Measurements from ENCODE around the gene DNM1.

Gene DNM1

DNA sequence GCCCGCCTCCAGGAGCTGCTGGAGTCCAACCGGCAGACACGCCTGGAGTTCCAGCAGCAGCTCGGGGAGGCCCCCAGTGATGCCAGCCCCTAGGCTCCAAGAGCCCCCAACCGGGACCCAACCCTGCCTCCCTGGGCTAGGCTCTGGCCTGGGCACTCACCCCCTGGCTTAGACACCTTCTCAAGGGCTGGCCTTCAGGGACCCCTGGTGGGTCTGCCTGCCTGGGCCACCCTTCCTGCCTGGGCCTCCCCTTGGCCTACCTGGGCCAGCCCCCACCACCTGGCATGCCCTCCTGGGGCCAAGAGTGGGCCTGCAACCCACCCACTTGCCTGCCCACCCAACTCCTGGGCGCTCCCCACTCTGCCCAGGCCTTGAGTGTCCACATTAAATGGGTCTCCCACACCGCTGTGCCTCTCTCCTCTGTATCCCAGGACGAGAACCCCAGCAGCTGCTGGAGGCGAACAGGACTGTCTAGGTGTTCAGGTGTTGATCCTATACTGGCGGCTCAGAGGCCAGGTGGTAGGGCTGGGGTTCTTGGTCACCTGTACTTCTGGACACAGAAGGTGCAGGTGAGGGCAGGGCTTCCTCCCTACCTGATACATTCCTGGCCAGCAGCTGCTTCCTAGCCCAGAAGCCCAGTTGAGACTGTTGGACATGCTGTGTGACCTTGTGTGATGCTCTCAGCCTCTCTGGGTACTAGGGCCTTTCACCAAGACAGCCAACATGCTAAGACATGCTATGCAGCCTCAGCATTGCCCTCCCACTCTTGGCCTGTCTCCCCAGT, 39.5 kb upstream of the DNM1 start:
- Histone ChIP-seq H3K27ac (ENCODE audit: low read length) (no peak overlapping the region), H3K9ac (ENCODE audit: low read depth, low read length) (no peak overlapping the region), H3K9me3 (ENCODE audit: insufficient read depth, low read depth, low read length) (no peaks in the 10 kb centered on the region), H3K27me3 (ENCODE audit: insufficient read depth, low read length) (no peaks in the 10 kb centered on the region), H3K36me3 (ENCODE audit: insufficient read depth, low read depth, low read length) (peaks cover 49% of the 10 kb centered on the region), H3K4me1 (ENCODE audit: insufficient read depth, low read length) (peaks cover 3% of the 10 kb centered on the region; the same call in 1 of the 2 replicates), H3K4me3 (ENCODE audit: low read length) (no peak overlapping the region)

- Histone ChIP-seq H3K4me3 (ENCODE audit: low read length) (no peak overlapping the region), H3K27ac (ENCODE audit: low read length) (no peak overlapping the region), H3K9ac (ENCODE audit: low read depth, low read length) (no peak overlapping the region), H3K9me3 (ENCODE audit: insufficient read depth, low read depth, low read length) (no peaks in the 10 kb centered on the region), H3K36me3 (ENCODE audit: insufficient read depth, low read depth, low read length) (peaks cover 55% of the 10 kb centered on the region), H3K4me1 (ENCODE audit: insufficient read depth, low read length) (peaks cover 3% of the 10 kb centered on the region; the same call in 1 of the 2 replicates), H3K27me3 (ENCODE audit: insufficient read depth, low read length) (no peaks in the 10 kb centered on the region)
Measured at GRCh38 chr9:128164307-128164885, 38.8 kb upstream of the DNM1 start.

DNA sequence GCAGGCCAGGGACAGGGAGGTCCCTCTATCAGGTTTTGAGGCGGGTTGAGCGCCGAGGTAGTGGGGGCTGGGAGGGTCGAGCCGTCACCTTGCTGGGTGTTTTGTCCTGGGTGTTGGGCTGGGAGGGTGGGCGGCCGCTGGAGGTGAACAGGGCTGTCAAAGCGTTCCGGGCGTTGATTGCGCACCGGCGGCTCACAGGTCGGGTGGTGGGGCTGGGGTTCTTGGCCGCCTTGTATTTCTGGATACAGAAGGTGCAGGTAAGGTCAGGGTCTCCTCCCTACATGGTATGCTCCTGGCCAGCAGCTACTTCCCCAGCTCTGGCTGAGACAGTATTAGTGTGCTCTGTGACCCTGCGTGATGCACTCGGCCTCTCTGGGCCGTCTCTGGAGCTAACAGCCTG, 37.0 kb upstream of the DNM1 start:
- H3K27ac ChIP-seq (ENCODE audit: low read length) = no peak overlapping the region
- no peaks in the 10 kb centered on the region for H3K9me3 ChIP-seq (ENCODE audit: insufficient read depth, low read depth, low read length)
- H3K27me3 ChIP-seq (ENCODE audit: insufficient read depth, low read length) = no peaks in the 10 kb centered on the region
- no peak overlapping the region for H3K4me3 ChIP-seq (ENCODE audit: low read length)
- no peak overlapping the region for H3K9ac ChIP-seq (ENCODE audit: low read depth, low read length)
- H3K36me3 ChIP-seq (ENCODE audit: insufficient read depth, low read depth, low read length) = peaks cover 64% of the 10 kb centered on the region
- H3K4me1 ChIP-seq (ENCODE audit: insufficient read depth, low read length) = peaks cover under 1% of the 10 kb centered on the region; the same call in 1 of the 2 replicates

GRCh38 chr9:128167209-128167608, 36.0 kb upstream of the DNM1 start:
- peaks cover 64% of the 10 kb centered on the region for H3K36me3 ChIP-seq (ENCODE audit: insufficient read depth, low read depth, low read length)
- H3K9me3 ChIP-seq (ENCODE audit: insufficient read depth, low read depth, low read length) = no peaks in the 10 kb centered on the region
- H3K27me3 ChIP-seq (ENCODE audit: insufficient read depth, low read length) = no peaks in the 10 kb centered on the region
- no peak overlapping the region for H3K9ac ChIP-seq (ENCODE audit: low read depth, low read length)
- H3K4me3 ChIP-seq (ENCODE audit: low read length) = no peak overlapping the region
- no peak overlapping the region for H3K27ac ChIP-seq (ENCODE audit: low read length)
- H3K4me1 ChIP-seq (ENCODE audit: insufficient read depth, low read length) = no peaks in the 10 kb centered on the region

DNA sequence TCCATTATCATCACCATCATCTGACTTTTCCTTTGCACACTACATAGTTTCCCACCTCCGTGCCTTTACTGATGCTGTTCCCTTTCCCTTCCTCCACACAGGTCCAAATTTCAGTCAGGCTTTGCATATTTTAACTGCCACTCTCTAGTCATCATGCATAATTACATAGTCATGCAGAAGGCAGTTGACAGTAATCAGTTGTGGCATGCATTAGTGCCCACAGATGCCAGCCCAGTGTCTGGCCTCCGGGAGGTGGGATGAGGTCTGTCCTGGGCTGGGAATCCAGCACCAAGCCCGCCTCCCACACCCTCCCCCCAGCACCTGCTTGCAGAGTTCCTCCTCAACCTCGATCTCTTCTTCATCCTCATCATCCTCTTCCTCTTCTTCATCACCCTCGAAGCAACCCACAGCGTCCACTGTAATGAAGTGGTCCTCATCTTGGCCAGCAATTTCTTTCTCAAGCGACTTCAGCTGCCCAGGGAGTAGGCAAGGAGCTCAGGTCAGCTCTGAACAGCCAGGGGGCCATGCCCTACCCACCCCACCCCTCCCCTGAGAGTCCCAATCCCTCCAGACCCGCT, 34.4 kb upstream of the DNM1 start:
- Histone ChIP-seq H3K9ac (ENCODE audit: low read depth, low read length) (no peak overlapping the region), H3K4me3 (ENCODE audit: low read length) (no peak overlapping the region), H3K27me3 (ENCODE audit: insufficient read depth, low read length) (no peaks in the 10 kb centered on the region), H3K4me1 (ENCODE audit: insufficient read depth, low read length) (no peaks in the 10 kb centered on the region), H3K27ac (ENCODE audit: low read length) (no peak overlapping the region), H3K9me3 (ENCODE audit: insufficient read depth, low read depth, low read length) (no peaks in the 10 kb centered on the region), H3K36me3 (ENCODE audit: insufficient read depth, low read depth, low read length) (peaks cover 51% of the 10 kb centered on the region)

GRCh38 chr9:128169492-128169891, 33.7 kb upstream of the DNM1 start:
- Histone ChIP-seq H3K9ac (ENCODE audit: low read depth, low read length) (no peak overlapping the region), H3K4me1 (ENCODE audit: insufficient read depth, low read length) (no peaks in the 10 kb centered on the region), H3K4me3 (ENCODE audit: low read length) (no peak overlapping the region), H3K27ac (ENCODE audit: low read length) (no peak overlapping the region), H3K9me3 (ENCODE audit: insufficient read depth, low read depth, low read length) (no peaks in the 10 kb centered on the region), H3K27me3 (ENCODE audit: insufficient read depth, low read length) (no peaks in the 10 kb centered on the region), H3K36me3 (ENCODE audit: insufficient read depth, low read depth, low read length) (peaks cover 50% of the 10 kb centered on the region)

DNA sequence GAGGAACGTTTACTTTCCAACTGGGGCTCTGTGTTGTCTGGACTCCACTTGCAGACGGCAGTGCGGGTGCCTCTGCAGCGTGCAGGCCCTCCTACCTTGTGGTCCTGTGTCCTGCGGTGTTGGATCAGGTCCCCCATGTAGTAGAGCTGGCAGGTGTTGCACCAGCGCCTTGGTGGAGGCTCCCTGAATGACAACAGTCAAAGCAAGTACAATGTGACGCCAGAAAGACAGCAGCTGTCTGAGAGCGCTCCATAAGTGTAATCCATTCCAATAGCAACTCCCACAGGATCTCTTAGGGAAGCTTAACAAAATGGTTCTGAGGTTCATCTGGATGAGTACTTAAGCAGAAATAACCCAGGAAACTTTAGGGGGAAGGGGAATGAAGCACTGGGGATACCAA, 33.3 kb upstream of the DNM1 start:
- Histone ChIP-seq H3K9me3 (ENCODE audit: insufficient read depth, low read depth, low read length) (no peaks in the 10 kb centered on the region), H3K4me3 (ENCODE audit: low read length) (no peak overlapping the region), H3K27ac (ENCODE audit: low read length) (no peak overlapping the region), H3K36me3 (ENCODE audit: insufficient read depth, low read depth, low read length) (peaks cover 51% of the 10 kb centered on the region), H3K4me1 (ENCODE audit: insufficient read depth, low read length) (no peaks in the 10 kb centered on the region), H3K9ac (ENCODE audit: low read depth, low read length) (no peak overlapping the region), H3K27me3 (ENCODE audit: insufficient read depth, low read length) (no peaks in the 10 kb centered on the region)

- no peak overlapping the region for H3K27ac ChIP-seq (ENCODE audit: low read length)
- H3K9ac ChIP-seq (ENCODE audit: low read depth, low read length) = no peak overlapping the region
- H3K36me3 ChIP-seq (ENCODE audit: insufficient read depth, low read depth, low read length) = peaks cover 64% of the 10 kb centered on the region
- no peak overlapping the region for H3K4me3 ChIP-seq (ENCODE audit: low read length)
- no peaks in the 10 kb centered on the region for H3K27me3 ChIP-seq (ENCODE audit: insufficient read depth, low read length)
- no peaks in the 10 kb centered on the region for H3K4me1 ChIP-seq (ENCODE audit: insufficient read depth, low read length)
- H3K9me3 ChIP-seq (ENCODE audit: insufficient read depth, low read depth, low read length) = no peaks in the 10 kb centered on the region
Measured at GRCh38 chr9:128174062-128174461, 29.1 kb upstream of the DNM1 start.

- Histone ChIP-seq H3K4me3 (ENCODE audit: low read length) (no peak overlapping the region), H3K27me3 (ENCODE audit: insufficient read depth, low read length) (no peaks in the 10 kb centered on the region), H3K27ac (ENCODE audit: low read length) (no peak overlapping the region), H3K9ac (ENCODE audit: low read depth, low read length) (no peak overlapping the region), H3K9me3 (ENCODE audit: insufficient read depth, low read depth, low read length) (no peaks in the 10 kb centered on the region), H3K36me3 (ENCODE audit: insufficient read depth, low read depth, low read length) (peaks cover 62% of the 10 kb centered on the region), H3K4me1 (ENCODE audit: insufficient read depth, low read length) (no peaks in the 10 kb centered on the region)
Measured at GRCh38 chr9:128175102-128175563, 28.0 kb upstream of the DNM1 start.

DNA sequence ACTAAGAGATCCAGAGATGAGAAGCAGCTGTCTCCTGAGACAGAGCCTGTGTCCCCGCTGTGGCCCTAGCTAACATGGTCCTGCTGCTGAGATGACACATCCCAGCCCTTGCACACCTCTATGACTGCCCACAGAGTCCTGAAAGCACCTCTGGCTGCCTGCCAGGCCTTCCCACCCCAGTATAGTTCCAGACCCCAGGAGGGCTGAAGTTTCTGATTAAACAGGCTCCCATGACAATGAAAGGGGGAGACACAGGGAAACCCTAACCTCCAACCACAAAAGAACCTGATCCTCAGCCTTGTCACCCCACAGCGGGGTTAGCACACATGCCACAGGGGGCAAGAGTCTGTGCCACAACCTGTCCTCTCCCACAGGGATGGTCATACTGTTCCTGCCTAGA, 27.5 kb upstream of the DNM1 start:
- Histone ChIP-seq H3K27ac (ENCODE audit: low read length) (no peak overlapping the region), H3K36me3 (ENCODE audit: insufficient read depth, low read depth, low read length) (peaks cover 64% of the 10 kb centered on the region), H3K9me3 (ENCODE audit: insufficient read depth, low read depth, low read length) (no peaks in the 10 kb centered on the region), H3K4me1 (ENCODE audit: insufficient read depth, low read length) (no peaks in the 10 kb centered on the region), H3K27me3 (ENCODE audit: insufficient read depth, low read length) (no peaks in the 10 kb centered on the region), H3K4me3 (ENCODE audit: low read length) (no peak overlapping the region), H3K9ac (ENCODE audit: low read depth, low read length) (no peak overlapping the region)

GRCh38 chr9:128178806-128179431, 24.3 kb upstream of the DNM1 start:
- no peaks in the 10 kb centered on the region for H3K4me1 ChIP-seq (ENCODE audit: insufficient read depth, low read length)
- no peaks in the 10 kb centered on the region for H3K9me3 ChIP-seq (ENCODE audit: insufficient read depth, low read depth, low read length)
- no peak overlapping the region for H3K9ac ChIP-seq (ENCODE audit: low read depth, low read length)
- no peak overlapping the region for H3K27ac ChIP-seq (ENCODE audit: low read length)
- H3K27me3 ChIP-seq (ENCODE audit: insufficient read depth, low read length) = no peaks in the 10 kb centered on the region
- H3K36me3 ChIP-seq (ENCODE audit: insufficient read depth, low read depth, low read length) = peaks cover 70% of the 10 kb centered on the region
- H3K4me3 ChIP-seq (ENCODE audit: low read length) = no peak overlapping the region
